HepG2 (cell line): ENCODE results near the gene DDAH2. TPM values are rescaled to one million over a fixed set of nuclear protein-coding genes. Genes with fewer than 3 reads are reported as not detected.

Source experiments
- HCFC1 ChIP-seq: fragments of 150-350 bp; IDR thresholded peaks from 2 replicates; pipeline ENCODE4 v1.6.1; 2014; ENCODE audit warnings: low read depth, low read length
- HMGXB3 ChIP-seq: sonication (generic); formaldehyde crosslinking; IDR thresholded peaks from 2 replicates; pipeline ENCODE4 v1.4.0; 2020; ENCODE audit warnings: missing genetic modification reagents, borderline replicate concordance
- IRF2 ChIP-seq: IDR thresholded peaks from 2 replicates; pipeline ENCODE4 v1.6.1; 2018; ENCODE audit warnings: missing genetic modification reagents, missing compliant biosample characterization
- ONECUT2 ChIP-seq: sonication (generic); formaldehyde crosslinking; IDR thresholded peaks from 2 replicates; pipeline ENCODE4 v1.4.0; 2020; ENCODE audit warnings: missing genetic modification reagents
- STAT5B ChIP-seq: sonication (generic); formaldehyde crosslinking; IDR thresholded peaks from 2 replicates; pipeline ENCODE4 v1.4.0; 2020; ENCODE audit warnings: missing genetic modification reagents
- TCF7L2 ChIP-seq: IDR thresholded peaks from 2 replicates; pipeline ENCODE4 v1.6.1; 2011; ENCODE audit warnings: mild to moderate bottlenecking, low read depth, low read length, moderate library complexity
- TOPORS ChIP-seq: sonication (generic); formaldehyde crosslinking; IDR thresholded peaks from 2 replicates; pipeline ENCODE4 v1.8.0; 2023; ENCODE audit warnings: mild to moderate bottlenecking, missing genetic modification reagents
- ZNF263 ChIP-seq: sonication (generic); formaldehyde crosslinking; IDR thresholded peaks from 2 replicates; pipeline ENCODE4 v1.4.0; 2020; ENCODE audit warnings: missing genetic modification reagents
- ZNF468 ChIP-seq: sonication (generic); formaldehyde crosslinking; IDR thresholded peaks from 2 replicates; pipeline ENCODE4 v1.8.0; 2022; ENCODE audit warnings: mild to moderate bottlenecking, moderate library complexity, missing genetic modification reagents
- ZNF75D ChIP-seq: sonication (generic); formaldehyde crosslinking; IDR thresholded peaks from 2 replicates; pipeline ENCODE4 v1.8.1; 2023; ENCODE audit warnings: missing genetic modification reagents, mild to moderate bottlenecking, borderline replicate concordance
- ZNF773 ChIP-seq: sonication (generic); formaldehyde crosslinking; IDR thresholded peaks from 2 replicates; pipeline ENCODE4 v1.4.0; 2020; ENCODE audit warnings: missing genetic modification reagents, borderline replicate concordance
- polyA plus RNA-seq, 8 experiments: library from polyadenylated mRNA; depleted of rRNA in 3 of 8; stranded (reverse) in 7 of 8; unstranded in 1 of 8; fragments of >200 nt; fragmentation: Illumina TruSeq in 4 of 8; extraction: Trizol in 4 of 8; gene quantifications; 2 replicates each; pipeline versions ENCODE4 v1.2.1 to v1.2.3, GENCODE V29; 2011 to 2016; ENCODE audit warnings: low read depth in 4 of 8, missing spikeins in 1 of 8, mixed read lengths in 1 of 8; ENCODE audit not compliant: insufficient read depth in 1 of 8
- total RNA-seq, 5 experiments: library from RNA; depleted of rRNA; stranded (reverse); fragments of >200 nt; fragmentation: Illumina TruSeq; extraction: Trizol; gene quantifications; 2 replicates each; pipeline ENCODE4 v1.2.3, GENCODE V29; 2016; ENCODE audit warnings: low read depth in 1 of 5

Gene DDAH2
- total and polyA plus RNA-seq, 2 of the 13 experiments (the other 11 are each of a cell fraction or from before 2014, with no cell fraction given), result 16.4 to 21.1 TPM

- TF ChIP-seq TCF7L2 (no peak), ONECUT2 (no peak), ZNF773 (CRISPR knock-in tag) (no peak), ZNF75D (CRISPR knock-in tag) (no peak), HMGXB3 (CRISPR knock-in tag) (0 out of 2 replicates have a peak, but pooled peaks have one; percentile 63), HCFC1 (no peak), IRF2 (CRISPR knock-in tag) (peak; percentile 56), TOPORS (CRISPR knock-in tag) (no peak), STAT5B (CRISPR knock-in tag) (no peak), ZNF468 (CRISPR knock-in tag) (peak; percentile 81; the same call in 1 of the 2 replicates), ZNF263 (0 out of 2 replicates have a peak, but pooled peaks have one; percentile 15)
- TF ChIP-seq, all 625 proteins: peak for 269
Measured at GRCh38 chr6:31737991-31738979, 9.2 kb upstream of the DDAH2 start (continued).
